GM19043 (cell line): ENCODE measurements around the gene GRIK1.
"Not testable (repeated sequence)": the region's sequence is repeated elsewhere in the genome, so short reads cannot be mapped to it uniquely, and the experiment has no call there.

ENCODE experiments used
- ATAC-seq: cut with Tn5 transposase; IDR thresholded peaks from one replicate; pipeline ENCODE4 v1.9.1; 2021; ENCODE audit warnings: low read depth; ENCODE audit not compliant: unreplicated experiment

GRIK1 gene

GRCh38 chr21:29627905-29628304 is 311.9 kb downstream of the GRIK1 start:
- ATAC-seq, result no peak

- no peak for ATAC-seq
Measured at GRCh38 chr21:29626801-29627470, 312.9 kb downstream of the GRIK1 start.

- no peak for ATAC-seq
Measured at GRCh38 chr21:29625990-29626389, 313.8 kb downstream of the GRIK1 start.

- no peak for ATAC-seq
Measured at GRCh38 chr21:29624776-29625175, 315.0 kb downstream of the GRIK1 start.

- ATAC-seq, result no peak
Measured at GRCh38 chr21:29621525-29621924, 318.3 kb downstream of the GRIK1 start.

GRCh38 chr21:29616209-29616751 is 323.5 kb downstream of the GRIK1 start:
- no peak for ATAC-seq

- ATAC-seq, result no peak
Measured at GRCh38 chr21:29613877-29614276, 325.9 kb downstream of the GRIK1 start.

- ATAC-seq, result no peak
Measured at GRCh38 chr21:29613021-29613420, 326.8 kb downstream of the GRIK1 start.

GRCh38 chr21:29610779-29611360 is 328.9 kb downstream of the GRIK1 start:
- ATAC-seq, result no peak

- ATAC-seq, result no peak
Measured at GRCh38 chr21:29606613-29607012, 333.2 kb downstream of the GRIK1 start.

GRCh38 chr21:29605219-29605618 is 334.6 kb downstream of the GRIK1 start:
- ATAC-seq, result not testable (repeated sequence)

GRCh38 chr21:29604076-29604475 is 335.7 kb downstream of the GRIK1 start:
- ATAC-seq, result no peak

GRCh38 chr21:29601047-29601446 is 338.7 kb downstream of the GRIK1 start:
- no peak for ATAC-seq

- no peak for ATAC-seq
Measured at GRCh38 chr21:29586696-29587095, 353.1 kb downstream of the GRIK1 start.

- no peak for ATAC-seq
Measured at GRCh38 chr21:29585462-29585861, 354.3 kb downstream of the GRIK1 start.

GRCh38 chr21:29583424-29583924 is 356.3 kb downstream of the GRIK1 start:
- ATAC-seq, result no peak

- ATAC-seq, result no peak
Measured at GRCh38 chr21:29582855-29583254, 356.9 kb downstream of the GRIK1 start.

- ATAC-seq, result no peak
Measured at GRCh38 chr21:29581393-29581792, 358.4 kb downstream of the GRIK1 start.

- ATAC-seq, result no peak
Measured at GRCh38 chr21:29580732-29581285, 359.0 kb downstream of the GRIK1 start.

GRCh38 chr21:29578306-29578705 is 361.5 kb downstream of the GRIK1 start:
- no peak for ATAC-seq

GRCh38 chr21:29571949-29572348 is 367.8 kb downstream of the GRIK1 start:
- no peak for ATAC-seq
